HG03045 (cell line): ENCODE results near the gene IGSF9B.

Experiments
- ATAC-seq: cut with Tn5 transposase; IDR thresholded peaks from one replicate; pipeline ENCODE4 v1.9.1; 2021; ENCODE audit warnings: mild to moderate bottlenecking, moderate library complexity; ENCODE audit not compliant: unreplicated experiment

Gene IGSF9B

GRCh38 chr11:133903056-133903455 is 53.7 kb downstream of the IGSF9B start:
- ATAC-seq, result no peak

DNA sequence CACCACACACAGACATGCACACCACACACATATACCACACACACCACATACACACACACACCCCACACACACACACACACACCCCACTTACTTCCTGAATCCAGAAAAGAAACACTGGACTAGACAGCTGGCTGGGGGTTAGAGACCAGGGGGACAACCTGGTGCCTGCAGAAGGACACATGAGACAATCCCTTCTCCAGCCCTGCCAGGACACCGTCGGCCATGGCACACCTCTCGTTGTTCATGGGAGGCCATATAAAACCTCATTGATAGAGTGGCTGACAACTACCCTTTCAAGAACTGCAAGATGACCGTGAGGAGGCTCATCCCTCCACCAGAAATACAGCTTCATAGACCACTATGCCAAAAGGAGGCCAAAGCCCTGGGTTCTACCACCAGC is 54.3 kb downstream of the IGSF9B start:
- ATAC-seq, result no peak

DNA sequence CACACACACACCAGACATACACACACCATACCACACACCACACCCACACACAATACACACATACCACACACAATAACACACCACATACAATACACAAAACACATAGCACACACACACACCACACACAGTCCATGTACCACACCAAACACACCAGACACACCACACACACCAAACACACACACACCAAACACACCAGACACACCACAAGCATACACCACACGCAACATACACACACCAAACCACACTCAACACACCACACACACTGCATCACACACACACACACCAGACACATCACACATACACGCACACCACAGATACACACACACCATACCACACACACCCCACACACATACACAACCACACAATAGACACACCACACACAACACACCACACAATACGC is 54.8 kb downstream of the IGSF9B start:
- ATAC-seq, result no peak

- ATAC-seq, result no peak
Measured at GRCh38 chr11:133901316-133901715, 55.5 kb downstream of the IGSF9B start.

GRCh38 chr11:133900176-133901105 is 56.3 kb downstream of the IGSF9B start:
- no peak for ATAC-seq

GRCh38 chr11:133898770-133899115 is 58.0 kb downstream of the IGSF9B start:
- no peak for ATAC-seq

DNA sequence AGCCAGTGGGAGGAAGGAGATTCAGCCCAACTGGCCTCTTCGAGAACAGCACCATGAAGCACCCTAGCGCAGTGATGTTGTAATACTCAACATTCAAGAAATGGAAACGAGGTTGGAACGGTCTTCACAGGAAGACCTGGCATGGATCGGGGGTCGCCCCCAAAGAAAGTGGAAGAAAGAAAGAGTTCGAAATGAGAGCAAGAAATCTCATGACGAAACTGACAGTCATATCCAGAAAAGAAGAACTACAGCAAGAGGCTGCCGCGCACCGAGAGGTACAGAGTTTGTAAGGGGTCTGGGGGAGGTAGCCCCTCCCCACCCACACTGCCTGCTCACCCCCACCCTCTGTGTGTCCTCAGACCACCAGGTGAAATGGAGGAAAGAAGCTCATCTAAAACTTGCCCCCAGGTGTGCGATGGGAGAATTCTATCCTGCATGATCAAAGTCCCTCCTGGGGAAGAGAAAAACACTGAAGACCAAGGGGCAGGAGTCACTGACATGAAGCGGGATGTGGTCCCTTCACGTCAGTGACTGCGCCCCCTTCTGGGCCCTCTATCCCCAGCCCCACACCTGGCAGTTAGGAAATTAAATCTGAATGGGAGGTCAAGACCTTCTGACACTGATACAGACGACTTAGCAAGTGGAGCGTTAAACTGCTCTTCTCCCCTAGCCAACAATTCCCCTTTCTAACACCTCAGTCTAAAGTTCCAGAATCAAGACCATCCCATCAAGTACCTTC is 58.6 kb downstream of the IGSF9B start:
- no peak for ATAC-seq

DNA sequence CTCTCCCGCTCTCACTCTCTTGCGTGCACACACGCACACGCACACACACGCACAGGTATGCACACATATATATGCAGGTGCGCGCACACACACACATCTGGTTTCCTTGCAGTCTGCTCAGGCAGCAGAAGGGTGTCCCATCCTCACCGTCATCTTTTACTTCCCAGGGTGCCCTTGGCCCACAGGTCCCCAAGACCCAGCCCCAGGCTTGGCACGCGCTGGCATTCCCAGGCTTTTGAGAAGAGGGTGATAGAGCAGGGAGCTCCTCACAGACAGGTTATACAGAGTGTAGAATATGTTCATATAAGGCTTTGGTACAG is 59.5 kb downstream of the IGSF9B start:
- ATAC-seq, result no peak

- no peak for ATAC-seq
Measured at GRCh38 chr11:133896642-133897330, 60.0 kb downstream of the IGSF9B start.

- ATAC-seq, result no peak
Measured at GRCh38 chr11:133896028-133896427, 60.7 kb downstream of the IGSF9B start.

DNA sequence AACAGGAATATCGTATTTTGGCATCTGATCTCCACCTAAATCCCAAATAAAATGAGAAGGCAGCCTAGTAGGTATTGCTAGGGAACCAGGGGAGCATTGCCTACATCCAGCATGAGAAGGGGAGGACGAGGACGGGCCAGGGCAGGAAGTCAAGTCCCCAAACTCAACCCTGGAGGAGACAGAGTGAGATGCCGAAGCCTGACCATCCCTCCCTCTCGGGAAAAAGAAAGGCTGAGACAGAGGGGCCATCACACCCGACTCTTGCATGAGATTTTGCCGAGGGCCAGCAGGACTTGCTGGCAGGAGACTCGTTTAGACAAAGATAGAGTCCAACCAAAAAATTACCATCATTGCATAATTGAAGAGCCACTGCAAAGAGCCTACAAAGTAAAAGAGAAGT is 61.2 kb downstream of the IGSF9B start:
- ATAC-seq, result no peak

GRCh38 chr11:133895061-133895479 is 61.7 kb downstream of the IGSF9B start:
- no peak for ATAC-seq

DNA sequence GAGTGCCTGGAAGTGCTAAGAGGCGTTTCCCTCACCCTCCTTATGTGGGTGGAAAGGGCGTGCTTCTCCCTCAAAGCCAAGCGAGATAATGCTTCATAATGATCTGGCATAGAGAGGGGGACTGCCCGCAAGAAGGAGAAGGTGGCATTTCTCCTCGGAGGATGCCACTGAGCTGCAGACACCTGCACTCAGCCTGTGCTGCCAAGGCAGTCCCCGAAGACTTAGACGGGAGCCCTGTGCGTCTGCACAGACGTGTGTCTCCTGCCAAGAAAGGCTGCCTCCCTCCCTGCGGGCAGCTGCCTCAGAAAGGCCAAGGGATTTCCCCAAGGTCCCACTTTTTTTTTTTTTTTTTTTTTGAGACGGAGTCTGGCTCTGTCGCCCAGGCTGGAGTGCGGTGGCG is 63.4 kb downstream of the IGSF9B start:
- ATAC-seq, result no peak

DNA sequence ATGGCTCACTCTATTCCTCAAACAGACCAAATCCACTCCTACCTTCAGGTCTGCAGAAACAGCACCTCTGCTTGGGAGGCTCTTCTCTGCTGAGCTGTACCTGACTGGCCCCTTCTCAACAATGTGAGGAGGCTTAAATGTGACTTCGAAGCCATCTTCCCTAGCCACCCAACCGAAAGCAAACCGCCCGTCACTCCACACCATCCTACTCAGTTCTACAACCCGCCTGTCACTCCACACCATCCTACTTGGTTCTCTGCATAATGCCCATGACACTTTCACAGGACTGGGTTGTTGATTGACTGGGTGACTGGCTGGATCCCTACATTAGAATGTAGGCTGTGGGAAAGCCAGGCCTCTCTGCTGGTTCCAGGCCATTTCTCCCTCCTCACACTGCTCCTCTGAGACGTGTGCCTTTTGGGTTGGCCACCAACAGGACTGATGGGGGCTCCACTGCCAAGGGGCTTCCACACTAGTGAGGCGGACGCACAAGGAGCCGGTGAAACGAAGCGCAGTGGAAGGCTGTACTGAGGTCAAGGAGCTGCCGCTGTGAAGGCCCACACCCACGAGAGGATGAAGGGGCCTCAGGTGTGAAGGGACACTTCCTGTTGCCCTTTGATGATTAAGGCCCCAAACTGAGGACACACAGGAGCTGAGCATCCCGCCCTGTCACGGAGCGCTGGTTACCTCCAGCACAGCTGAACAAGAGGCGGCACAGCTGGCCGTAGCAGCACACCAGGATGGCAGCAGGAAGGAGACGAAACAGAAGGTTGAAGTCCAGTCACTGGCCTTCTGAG is 64.0 kb downstream of the IGSF9B start:
- no peak for ATAC-seq

- ATAC-seq, result no peak
Measured at GRCh38 chr11:133892126-133892525, 64.6 kb downstream of the IGSF9B start.

DNA sequence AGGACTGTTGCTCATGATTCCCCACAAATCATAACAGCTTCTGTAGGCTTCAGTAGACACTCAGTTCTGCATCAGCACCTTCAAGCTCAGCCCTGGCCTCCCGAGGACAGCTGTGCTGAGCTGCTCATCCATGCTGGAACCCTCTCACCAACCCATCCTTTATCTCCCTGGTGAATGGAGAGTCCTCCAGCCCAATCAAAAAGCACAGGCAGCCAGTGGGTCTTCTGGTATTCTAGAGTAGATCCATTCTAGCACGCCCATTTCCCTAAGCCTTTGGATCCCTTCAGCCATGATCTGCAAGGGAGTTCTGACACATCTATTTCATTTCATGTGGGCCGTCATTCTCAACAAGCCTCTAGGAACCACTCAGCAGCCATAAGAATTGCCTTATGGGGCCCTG is 66.9 kb downstream of the IGSF9B start:
- no peak for ATAC-seq

DNA sequence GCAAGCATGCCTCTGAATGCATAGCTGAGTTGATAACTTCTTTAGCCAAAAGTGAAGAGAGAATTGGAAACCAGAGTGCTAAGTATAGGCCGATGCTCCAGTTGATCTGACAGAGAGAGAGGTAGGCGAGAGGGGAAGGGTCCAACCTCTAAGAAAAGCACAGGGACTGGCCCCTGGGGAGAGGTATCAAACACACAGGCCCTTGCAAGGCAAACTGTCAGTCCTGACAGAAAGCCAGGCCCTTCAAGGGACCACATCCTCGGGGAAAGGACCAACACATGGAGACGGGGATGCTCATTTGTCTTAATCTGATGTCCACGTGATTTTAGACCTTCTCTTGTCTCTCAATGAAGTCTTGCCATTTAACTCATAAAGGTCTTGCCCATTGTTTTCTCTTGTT is 67.6 kb downstream of the IGSF9B start:
- no peak for ATAC-seq

DNA sequence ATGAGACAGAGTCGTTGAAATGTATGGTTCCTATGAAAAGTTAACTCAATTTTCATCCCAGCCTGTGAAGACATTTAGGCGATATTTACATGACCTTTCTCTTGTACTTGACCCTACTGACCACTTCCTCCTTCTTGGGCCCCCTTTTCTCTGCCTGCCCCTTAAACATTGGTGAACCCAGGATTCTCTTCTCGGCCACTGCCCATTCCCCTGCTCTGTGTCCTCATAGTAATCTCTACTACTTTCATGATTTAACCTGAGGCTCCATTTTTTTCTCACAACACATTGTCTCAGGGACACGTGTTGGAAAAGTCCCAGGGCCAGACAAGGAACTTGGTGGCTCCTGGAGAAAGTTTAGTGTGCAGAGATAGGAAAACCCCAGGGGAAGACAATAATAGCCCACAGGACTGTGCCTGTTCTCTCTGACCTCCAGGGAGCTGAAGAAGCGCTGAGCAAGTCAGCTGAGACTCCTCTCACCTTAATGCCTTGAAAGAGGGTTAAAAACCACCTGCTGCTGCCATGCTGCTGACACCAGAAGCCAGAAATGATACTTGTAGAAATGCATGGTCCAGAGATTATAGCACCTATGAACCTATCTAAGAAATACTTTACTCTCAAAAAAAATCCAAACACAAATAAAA is 69.0 kb downstream of the IGSF9B start:
- ATAC-seq, result no peak

GRCh38 chr11:133886029-133886428 is 70.7 kb downstream of the IGSF9B start:
- no peak for ATAC-seq

DNA sequence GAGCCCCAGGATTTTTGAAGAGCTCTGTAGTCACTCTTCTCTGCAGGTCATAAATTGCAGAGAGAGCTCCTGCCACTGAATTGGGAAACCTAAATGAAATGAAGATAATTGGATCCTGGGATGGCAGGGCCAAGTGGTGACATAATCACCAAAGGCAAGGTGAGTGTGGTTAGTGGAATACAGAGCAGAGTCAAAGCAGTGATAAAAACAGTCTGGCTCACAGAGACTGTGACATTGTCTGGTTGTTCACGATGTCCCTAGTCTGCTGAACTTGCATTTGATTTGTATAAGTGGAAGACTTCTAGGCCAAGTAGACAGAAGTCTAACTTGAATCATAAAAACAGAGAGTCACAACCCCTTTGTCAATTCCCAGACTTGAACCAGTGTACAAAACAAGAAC is 84.6 kb downstream of the IGSF9B start:
- ATAC-seq, result no peak

DNA sequence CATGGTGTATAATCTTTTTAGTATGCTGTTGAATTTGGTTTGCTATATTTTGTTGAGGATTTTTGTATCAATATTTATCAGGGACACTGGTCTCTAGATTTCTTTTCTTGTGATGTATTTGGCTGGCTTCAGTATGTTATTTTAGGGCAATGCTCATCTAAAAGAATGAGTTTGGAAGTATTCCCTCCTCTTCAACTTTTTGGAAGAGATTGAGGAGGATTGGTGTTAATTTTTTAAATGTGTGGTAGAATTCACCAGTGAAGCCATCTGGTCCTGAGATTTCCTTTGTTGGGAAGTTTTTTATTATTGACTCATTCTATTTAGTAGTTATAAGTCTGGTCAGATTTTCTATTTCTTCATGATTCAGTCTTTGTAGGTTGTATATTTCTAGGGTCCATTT is 89.3 kb downstream of the IGSF9B start:
- no peak for ATAC-seq
